Kidney epithelial cell (primary cell): Measurements from ENCODE around the gene ASB13. TPM values are rescaled to one million over a fixed set of nuclear protein-coding genes. Genes with fewer than 3 reads are reported as not detected.

ENCODE experiments used
- DNase-seq: peaks from one replicate; pipeline ENCODE4 v3.0.0-alpha.2; 2010; ENCODE audit warnings: low read depth
- H3K27me3 ChIP-seq: 2 replicates; pipeline ENCODE4 v1.6.0; 2011; ENCODE audit warnings: low read length; ENCODE audit not compliant: control insufficient read depth, insufficient read depth
- H3K36me3 ChIP-seq: 2 replicates; pipeline ENCODE4 v1.5.1; 2011; ENCODE audit warnings: low read length; ENCODE audit not compliant: control insufficient read depth, insufficient read depth
- H3K4me3 ChIP-seq: 2 replicates; pipeline ENCODE4 v1.5.1; 2011; ENCODE audit warnings: low read depth, mild to moderate bottlenecking, control low read depth, low read length
- total RNA-seq: library from RNA; depleted of rRNA; stranded (reverse); fragments of >200 nt; gene quantifications from 2 replicates; pipeline ENCODE4 v1.2.3, GENCODE V29; 2015
- TF ChIP-seq, protein P1 (sequence below): IDR thresholded peaks from 2 replicates; pipeline ENCODE4 v1.5.1; 2011; ENCODE audit warnings: mild to moderate bottlenecking, moderate library complexity, low read length, control low read depth, inconsistent platforms; ENCODE audit not compliant: insufficient read depth, poor library complexity, severe bottlenecking

Gene ASB13
- total RNA-seq, 1 donor from 2014 or later, result 17.3 TPM

DNA sequence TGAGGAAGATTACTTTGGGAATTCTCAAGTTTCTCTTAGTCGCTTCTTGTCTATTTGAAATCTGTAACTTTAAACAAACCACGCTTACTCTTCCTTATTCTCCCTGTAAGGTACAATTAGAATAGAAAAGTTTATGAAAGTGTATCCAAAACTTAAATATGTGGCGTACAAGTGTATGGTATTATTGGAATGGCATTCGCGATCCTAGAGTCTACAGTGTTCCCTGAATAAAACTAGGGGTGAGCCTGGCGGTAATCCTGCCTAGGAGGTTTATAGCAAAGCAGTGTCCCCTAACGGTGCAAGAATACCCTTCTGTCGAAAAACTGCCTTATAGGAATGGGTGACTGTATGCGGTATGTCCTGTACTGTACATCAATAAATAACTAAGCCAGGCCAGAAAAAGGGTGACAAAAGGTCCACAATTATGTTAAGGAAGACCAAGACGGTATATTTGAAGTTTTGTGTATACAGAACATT lies 19.4 kb upstream of the ASB13 start:
- no peak for DNase-seq
- H3K36me3 ChIP-seq, result no peaks in the 10 kb centered on the region
- H3K27me3 ChIP-seq, result no peaks in the 10 kb centered on the region
- peak overlapping the region; percentile 94 for H3K4me3 ChIP-seq
- TF ChIP-seq, protein P1, sequence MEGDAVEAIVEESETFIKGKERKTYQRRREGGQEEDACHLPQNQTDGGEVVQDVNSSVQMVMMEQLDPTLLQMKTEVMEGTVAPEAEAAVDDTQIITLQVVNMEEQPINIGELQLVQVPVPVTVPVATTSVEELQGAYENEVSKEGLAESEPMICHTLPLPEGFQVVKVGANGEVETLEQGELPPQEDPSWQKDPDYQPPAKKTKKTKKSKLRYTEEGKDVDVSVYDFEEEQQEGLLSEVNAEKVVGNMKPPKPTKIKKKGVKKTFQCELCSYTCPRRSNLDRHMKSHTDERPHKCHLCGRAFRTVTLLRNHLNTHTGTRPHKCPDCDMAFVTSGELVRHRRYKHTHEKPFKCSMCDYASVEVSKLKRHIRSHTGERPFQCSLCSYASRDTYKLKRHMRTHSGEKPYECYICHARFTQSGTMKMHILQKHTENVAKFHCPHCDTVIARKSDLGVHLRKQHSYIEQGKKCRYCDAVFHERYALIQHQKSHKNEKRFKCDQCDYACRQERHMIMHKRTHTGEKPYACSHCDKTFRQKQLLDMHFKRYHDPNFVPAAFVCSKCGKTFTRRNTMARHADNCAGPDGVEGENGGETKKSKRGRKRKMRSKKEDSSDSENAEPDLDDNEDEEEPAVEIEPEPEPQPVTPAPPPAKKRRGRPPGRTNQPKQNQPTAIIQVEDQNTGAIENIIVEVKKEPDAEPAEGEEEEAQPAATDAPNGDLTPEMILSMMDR, result no peak

DNA sequence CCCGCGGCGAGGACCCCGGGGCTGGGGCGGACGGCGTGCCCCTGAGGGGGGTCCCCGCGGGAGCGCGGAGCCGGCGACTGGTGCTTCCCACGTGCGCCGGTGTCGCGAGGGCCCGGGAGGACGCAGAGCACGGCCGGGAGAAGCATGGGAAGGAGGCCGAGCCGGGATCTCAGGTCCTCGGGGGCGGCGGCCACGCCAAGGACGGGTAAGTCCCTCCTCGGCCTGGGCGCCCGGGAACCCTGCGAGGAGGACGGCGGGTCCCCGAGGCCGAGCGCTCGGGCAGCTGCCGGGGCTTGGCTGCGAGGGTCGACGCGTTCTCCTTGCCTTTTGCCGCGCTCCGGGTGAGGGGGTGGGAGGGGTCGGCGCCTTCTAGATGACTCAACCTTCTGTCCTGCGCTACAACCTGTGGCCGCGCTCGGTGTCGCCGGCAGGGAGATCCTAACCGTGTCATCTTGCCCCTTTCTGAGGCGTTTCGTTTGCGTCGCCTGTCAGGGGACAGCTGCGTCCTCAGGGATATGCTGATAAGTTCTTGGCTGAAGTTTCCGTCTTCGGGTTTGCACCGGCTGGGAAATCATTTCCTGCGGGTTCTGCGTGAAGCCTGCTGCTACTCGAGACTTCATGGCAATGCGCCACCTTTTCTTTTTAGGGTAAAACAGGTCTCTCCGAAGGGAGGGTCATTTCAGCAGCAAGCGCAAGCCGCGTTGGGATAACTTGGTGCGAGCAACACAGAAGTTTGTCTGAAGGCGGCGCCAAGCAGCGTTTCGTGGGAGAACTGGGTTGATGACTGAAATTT lies 18.8 kb upstream of the ASB13 start:
- DNase-seq, result peak; percentile 43
- Histone ChIP-seq H3K36me3 (no peaks in the 10 kb centered on the region), H3K27me3 (no peaks in the 10 kb centered on the region), H3K4me3 (peak overlapping the region; percentile 94)
- TF ChIP-seq, protein P1, result peak; percentile 63

DNA sequence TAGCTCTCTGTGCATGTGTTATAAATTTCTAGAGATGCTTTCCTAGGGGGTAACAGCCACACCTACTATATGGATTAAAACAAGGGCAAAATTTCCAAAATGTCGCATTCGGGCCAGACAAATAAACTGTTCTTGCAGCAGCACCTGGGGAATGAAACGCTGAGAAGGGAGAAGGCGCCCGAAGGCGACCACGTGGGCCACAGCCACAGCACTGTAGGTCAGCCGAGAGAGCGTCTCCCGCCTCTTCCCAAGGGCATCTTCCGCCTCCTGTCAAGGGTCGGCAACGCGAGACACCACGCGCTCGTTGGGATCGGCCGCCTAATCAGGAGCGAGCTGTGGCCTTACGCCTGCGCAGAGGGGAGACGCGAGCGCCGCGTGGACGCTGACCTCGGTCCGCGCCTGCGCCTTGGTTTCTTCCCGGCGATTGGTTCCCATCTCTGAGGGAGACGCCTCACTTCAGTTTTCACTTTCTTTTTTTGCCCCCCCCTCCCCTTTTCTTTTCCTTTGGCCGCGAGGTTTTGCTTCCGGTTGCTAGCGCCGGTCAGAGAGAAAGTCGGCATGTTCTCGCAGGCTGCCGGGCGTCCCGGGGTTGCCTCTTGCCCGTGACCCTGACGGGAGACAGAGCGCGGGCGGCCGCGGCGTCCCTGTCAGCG lies 18.0 kb upstream of the ASB13 start, which contains the start of gene TASOR2:
Gene TASOR2, plus strand, starts transcription at position 521 of the 653 bp plus-strand sequence. CDS start 35,805 bp downstream, outside the sequence.
- Histone ChIP-seq H3K36me3 (no peaks in the 10 kb centered on the region), H3K4me3 (peak within 1 kb of the TSS; percentile 94), H3K27me3 (no peaks in the 10 kb centered on the region)
- TF ChIP-seq, protein P1, result no peak
- peak; percentile 86 for DNase-seq

DNA sequence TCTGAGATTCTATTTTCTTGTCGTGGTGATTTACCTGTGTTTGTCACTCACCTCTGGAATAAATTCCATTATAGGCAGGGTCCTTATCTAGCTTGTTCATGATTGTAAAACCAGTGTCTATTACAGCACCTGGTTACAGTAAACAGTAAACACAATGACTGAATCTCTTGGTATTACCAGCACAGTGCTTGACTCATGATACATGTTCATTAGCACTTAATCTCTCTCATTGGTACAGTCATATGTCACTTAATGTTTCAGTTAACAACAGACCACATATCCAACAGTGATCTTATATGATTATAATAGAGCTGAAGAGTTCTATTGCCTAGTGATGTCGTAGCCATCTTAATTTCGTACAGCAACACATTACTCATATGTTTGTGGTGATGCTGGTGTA lies 16.7 kb upstream of the ASB13 start:
- Histone ChIP-seq H3K36me3 (no peaks in the 10 kb centered on the region), H3K27me3 (no peaks in the 10 kb centered on the region), H3K4me3 (no peak overlapping the region)
- DNase-seq, result no peak
- TF ChIP-seq, protein P1, result no peak

DNA sequence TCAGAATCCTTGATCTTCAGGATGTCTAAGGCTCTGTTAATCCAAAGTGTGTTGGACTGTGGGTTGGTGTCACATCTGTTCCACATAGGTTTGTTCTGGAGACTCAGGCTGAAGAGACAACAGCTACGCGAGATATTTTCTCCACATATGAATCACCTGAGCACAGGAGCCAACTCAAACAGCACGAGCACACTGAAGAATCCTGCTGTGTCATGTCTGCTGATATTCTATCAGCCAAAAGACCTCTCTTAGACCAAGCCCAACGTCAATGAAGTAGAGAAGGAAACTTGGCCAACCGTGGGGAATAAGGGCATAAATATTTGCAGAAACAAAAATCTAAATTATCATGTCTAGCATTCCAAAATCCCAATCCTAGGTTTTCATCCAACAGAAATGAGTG lies 15.5 kb upstream of the ASB13 start:
- H3K4me3 ChIP-seq, result no peak overlapping the region
- no peak for DNase-seq
- TF ChIP-seq, protein P1, result no peak
- H3K36me3 ChIP-seq, result no peaks in the 10 kb centered on the region
- no peaks in the 10 kb centered on the region for H3K27me3 ChIP-seq
